Measurements from ENCODE around the gene DGKB. TPM values are rescaled to one million over a fixed set of nuclear protein-coding genes. Genes with fewer than 3 reads are reported as not detected.

Gene DGKB
- total RNA-seq, 4 donors from 2014 or later: 0.07 to 0.95 (median 0.34) TPM

- H3K27ac ChIP-seq: no peak overlapping the region
- no peaks in the 10 kb centered on the region for H3K4me1 ChIP-seq
- no peak for ATAC-seq
- TF ChIP-seq, protein P1, sequence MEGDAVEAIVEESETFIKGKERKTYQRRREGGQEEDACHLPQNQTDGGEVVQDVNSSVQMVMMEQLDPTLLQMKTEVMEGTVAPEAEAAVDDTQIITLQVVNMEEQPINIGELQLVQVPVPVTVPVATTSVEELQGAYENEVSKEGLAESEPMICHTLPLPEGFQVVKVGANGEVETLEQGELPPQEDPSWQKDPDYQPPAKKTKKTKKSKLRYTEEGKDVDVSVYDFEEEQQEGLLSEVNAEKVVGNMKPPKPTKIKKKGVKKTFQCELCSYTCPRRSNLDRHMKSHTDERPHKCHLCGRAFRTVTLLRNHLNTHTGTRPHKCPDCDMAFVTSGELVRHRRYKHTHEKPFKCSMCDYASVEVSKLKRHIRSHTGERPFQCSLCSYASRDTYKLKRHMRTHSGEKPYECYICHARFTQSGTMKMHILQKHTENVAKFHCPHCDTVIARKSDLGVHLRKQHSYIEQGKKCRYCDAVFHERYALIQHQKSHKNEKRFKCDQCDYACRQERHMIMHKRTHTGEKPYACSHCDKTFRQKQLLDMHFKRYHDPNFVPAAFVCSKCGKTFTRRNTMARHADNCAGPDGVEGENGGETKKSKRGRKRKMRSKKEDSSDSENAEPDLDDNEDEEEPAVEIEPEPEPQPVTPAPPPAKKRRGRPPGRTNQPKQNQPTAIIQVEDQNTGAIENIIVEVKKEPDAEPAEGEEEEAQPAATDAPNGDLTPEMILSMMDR (IDR thresholded peaks at IDR 0.05 in 4 of 5, conservative IDR thresholded peaks at IDR 0.05 in 1 of 5): no peak
- TF ChIP-seq POLR2A (IDR thresholded peaks at IDR 0.05): no peak
- in situ Hi-C loops (cut with MboI; ENCODE audit: low sequenced_read_pairs in 4 of 4) (no loop called here), intact Hi-C loops (cut with DNase I; ENCODE audit: low total_unique reads) (no loop called here)
- H3K4me3 ChIP-seq: no peak overlapping the region
- H3K27me3 ChIP-seq: no peaks in the 10 kb centered on the region
- H3K36me3 ChIP-seq: no peaks in the 10 kb centered on the region
- no peak for DNase-seq
- no peaks in the 10 kb centered on the region for H3K9me3 ChIP-seq
Observed at GRCh38 chr7:14934839-14935238, 32.3 kb upstream of the DGKB start.

- H3K27ac ChIP-seq: no peak overlapping the region
- DNase-seq (no peak), ATAC-seq (no peak)
- H3K4me1 ChIP-seq: no peaks in the 10 kb centered on the region
- intact Hi-C loops (cut with DNase I; ENCODE audit: low total_unique reads): no loop called here
- in situ Hi-C loops (cut with MboI; ENCODE audit: low sequenced_read_pairs in 4 of 4): no loop called here
- H3K36me3 ChIP-seq: no peaks in the 10 kb centered on the region
- H3K4me3 ChIP-seq: no peak overlapping the region
- H3K9me3 ChIP-seq: no peaks in the 10 kb centered on the region
- H3K27me3 ChIP-seq: no peaks in the 10 kb centered on the region
- no peak for TF ChIP-seq POLR2A (IDR thresholded peaks at IDR 0.05)
- TF ChIP-seq, protein P1 (IDR thresholded peaks at IDR 0.05 in 4 of 5, conservative IDR thresholded peaks at IDR 0.05 in 1 of 5): no peak
Observed at GRCh38 chr7:14931511-14932215, 29.1 kb upstream of the DGKB start.

DNA sequence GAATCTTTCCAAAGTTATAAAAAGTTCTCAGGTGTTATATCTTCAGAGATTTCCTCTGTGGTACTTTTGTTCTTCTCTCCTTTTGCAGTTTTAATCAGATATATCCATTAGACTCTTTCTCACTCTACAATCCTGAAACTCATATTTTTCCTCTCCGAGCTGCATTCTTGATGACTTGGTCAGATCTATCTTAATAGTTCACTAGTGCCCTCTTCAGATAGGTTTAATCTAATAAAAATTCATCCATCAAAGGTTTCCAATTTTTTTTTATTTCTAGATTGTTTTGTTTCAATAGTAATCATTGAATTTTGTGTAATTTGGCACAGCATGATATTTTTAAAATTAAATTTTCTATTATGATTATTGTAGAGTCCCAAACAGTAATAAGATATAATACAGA, 21.8 kb upstream of the DGKB start:
- in situ Hi-C loops (cut with MboI; ENCODE audit: low sequenced_read_pairs in 4 of 4): no loop called here
- ATAC-seq: no peak

GRCh38 chr7:14911077-14911476, 8.5 kb upstream of the DGKB start:
- in situ Hi-C loops (cut with MboI; ENCODE audit: low sequenced_read_pairs in 4 of 4) (no loop called here), intact Hi-C loops (cut with DNase I; ENCODE audit: low total_unique reads) (no loop called here)
- ATAC-seq (no peak), DNase-seq (no peak)
- Histone ChIP-seq H3K9me3 (no peaks in the 10 kb centered on the region), H3K4me3 (no peak overlapping the region), H3K4me1 (no peaks in the 10 kb centered on the region), H3K36me3 (no peaks in the 10 kb centered on the region), H3K27ac (no peak overlapping the region), H3K27me3 (no peaks in the 10 kb centered on the region)
- TF ChIP-seq, protein P1 (IDR thresholded peaks at IDR 0.05 in 4 of 5, conservative IDR thresholded peaks at IDR 0.05 in 1 of 5): no peak
- TF ChIP-seq POLR2A (IDR thresholded peaks at IDR 0.05): no peak

More for the DNA sequence above, 21.8 kb upstream of the DGKB start:
- Histone ChIP-seq H3K36me3 (no peaks in the 10 kb centered on the region), H3K4me1 (no peaks in the 10 kb centered on the region), H3K4me3 (no peak overlapping the region), H3K27ac (no peak overlapping the region), H3K9me3 (no peaks in the 10 kb centered on the region), H3K27me3 (no peaks in the 10 kb centered on the region)
- intact Hi-C loops (cut with DNase I; ENCODE audit: low total_unique reads): no loop called here
- no peak for DNase-seq
- no peak for TF ChIP-seq POLR2A (IDR thresholded peaks at IDR 0.05)
- TF ChIP-seq, protein P1 (IDR thresholded peaks at IDR 0.05 in 4 of 5, conservative IDR thresholded peaks at IDR 0.05 in 1 of 5): no peak

- H3K36me3 ChIP-seq: no peaks in the 10 kb centered on the region
- in situ Hi-C loops (cut with MboI; ENCODE audit: low sequenced_read_pairs in 4 of 4) (no loop called here), intact Hi-C loops (cut with DNase I; ENCODE audit: low total_unique reads) (no loop called here)
- ATAC-seq (no peak), DNase-seq (no peak)
- H3K27me3 ChIP-seq: no peaks in the 10 kb centered on the region
- peaks cover 0 to 3% of the 10 kb centered on the region in 2 donors for H3K4me1 ChIP-seq
- H3K27ac ChIP-seq: no peak overlapping the region
- H3K4me3 ChIP-seq: no peak overlapping the region
- no peaks in the 10 kb centered on the region for H3K9me3 ChIP-seq
- TF ChIP-seq POLR2A (IDR thresholded peaks at IDR 0.05): no peak
- TF ChIP-seq, protein P1 (IDR thresholded peaks at IDR 0.05 in 4 of 5, conservative IDR thresholded peaks at IDR 0.05 in 1 of 5): no peak
Observed at GRCh38 chr7:14908697-14909096, 6.1 kb upstream of the DGKB start.
